H1 (cell line): ENCODE data around the gene MMP24. TPM values are rescaled to one million over a fixed set of nuclear protein-coding genes. Genes with fewer than 3 reads are reported as not detected.

Experiments used
- CTCF ChIA-PET: fragments of 300-600 bp; sonication (Branson Sonifier 250); formaldehyde crosslinking; loops from one replicate; lab custom pipeline; 2021; ENCODE audit not compliant: partially characterized antibody; lab: Charles Lee
- POLR2A ChIA-PET: fragments of 300-600 bp; sonication (Branson Sonifier 250); formaldehyde crosslinking; loops from one replicate; lab custom pipeline; 2021; ENCODE audit warnings: inconsistent platforms; ENCODE audit not compliant: partially characterized antibody; lab: Charles Lee
- DNase-seq, 2 experiments: peaks; one replicate each; pipeline versions ENCODE4 v3.0.0 to v3.0.0-alpha.2; 2010 to 2022; ENCODE audit warnings: low spot score in 2 of 2, low read depth in 1 of 2, mixed read lengths in 1 of 2
- FAIRE-seq: peaks from 2 replicates; lab custom pipeline; 2011; peaks lifted over from hg19 to GRCh38; lab: Jason Lieb, UNC
- H2AFZ ChIP-seq: 2 replicates; pipeline ENCODE4 v1.8.1; 2012; ENCODE audit warnings: low read length, inconsistent platforms
- H2AK5ac ChIP-seq: 2 replicates; pipeline ENCODE4 v1.6.1; 2013; ENCODE audit warnings: low read depth, low read length
- H2BK120ac ChIP-seq: replicated peaks from 2 replicates; pipeline ENCODE3; 2013; ENCODE audit warnings: low read depth, low read length, inconsistent platforms
- H2BK12ac ChIP-seq: 2 replicates; pipeline ENCODE4 v1.6.1; 2013; ENCODE audit warnings: low read depth, low read length
- H2BK15ac ChIP-seq: 2 replicates; pipeline ENCODE4 v1.6.1; 2013; ENCODE audit warnings: low read length
- H2BK20ac ChIP-seq: 2 replicates; pipeline ENCODE4 v1.6.1; 2013; ENCODE audit warnings: low read length
- H2BK5ac ChIP-seq: 2 replicates; pipeline ENCODE4 v1.6.1; 2013; ENCODE audit warnings: low read depth, low read length
- H3K14ac ChIP-seq: 2 replicates; pipeline ENCODE4 v1.6.1; 2013; ENCODE audit warnings: inconsistent platforms; ENCODE audit not compliant: insufficient read length
- H3K18ac ChIP-seq: 2 replicates; pipeline ENCODE4 v1.6.1; 2013; ENCODE audit warnings: low read length; ENCODE audit errors: extremely low read depth
- H3K23ac ChIP-seq: 2 replicates; pipeline ENCODE4 v1.6.1; 2013; ENCODE audit warnings: inconsistent platforms; ENCODE audit not compliant: insufficient read length
- H3K23me2 ChIP-seq: 2 replicates; pipeline ENCODE4 v1.6.1; 2013; ENCODE audit warnings: low read depth, low read length
- H3K27ac ChIP-seq: 2 replicates; pipeline ENCODE4 v1.6.1; 2011; ENCODE audit warnings: low read depth, low read length, inconsistent platforms
- H3K27me3 ChIP-seq, 4 experiments: replicated peaks in 1 of 4; 1 replicate in 1 of 4; 2 replicates in 3 of 4; pipeline versions ENCODE4 v1.6.1 to v1.8.1; 2011 to 2013; ENCODE audit warnings: low read length in 3 of 4, mild to moderate bottlenecking in 3 of 4, inconsistent platforms in 2 of 4, mixed read lengths in 2 of 4, moderate library complexity in 1 of 4; ENCODE audit not compliant: control insufficient read depth in 3 of 4, insufficient read depth in 3 of 4; ENCODE audit errors: extremely low read depth in 1 of 4
- H3K36me3 ChIP-seq, 4 experiments: 2 replicates each; pipeline versions ENCODE4 v1.6.1 to v1.8.1; 2011 to 2013; ENCODE audit warnings: mild to moderate bottlenecking in 4 of 4, low read length in 3 of 4, moderate library complexity in 2 of 4, control low read depth in 1 of 4, inconsistent platforms in 1 of 4; ENCODE audit not compliant: insufficient read depth in 4 of 4, control insufficient read depth in 2 of 4
- H3K4ac ChIP-seq: replicated peaks from 2 replicates; pipeline ENCODE3; 2013; ENCODE audit warnings: low read length, low read depth, mixed read lengths, inconsistent platforms; ENCODE audit not compliant: insufficient read length
- H3K4me1 ChIP-seq, 4 experiments: replicated peaks in 1 of 4; 1 replicate in 1 of 4; 2 replicates in 3 of 4; pipeline versions ENCODE4 v1.6.1 to v1.8.1; 2011 to 2013; ENCODE audit warnings: low read length in 3 of 4, inconsistent platforms in 2 of 4, mixed read lengths in 1 of 4; ENCODE audit not compliant: insufficient read depth in 4 of 4, control insufficient read depth in 3 of 4
- H3K4me2 ChIP-seq, 2 experiments: 2 replicates each; pipeline versions ENCODE4 v1.6.1 to v1.8.1; 2011 to 2013; ENCODE audit warnings: low read depth in 2 of 2, low read length in 2 of 2, control low read depth in 1 of 2, inconsistent platforms in 1 of 2, mild to moderate bottlenecking in 1 of 2; ENCODE audit not compliant: insufficient read depth in 1 of 2
- H3K4me3 ChIP-seq, 4 experiments: fragments of 200-600, 300-600 bp in 1 of 4; sonication (generic), shearing (Covaris generic), sonication (Bioruptor Twin) in 1 of 4; 2 replicates each; pipeline versions ENCODE4 v1.5.1 to v1.8.1; 2011 to 2016; ENCODE audit warnings: low read length in 4 of 4, low read depth in 3 of 4, control low read depth in 2 of 4, inconsistent platforms in 2 of 4, mild to moderate bottlenecking in 2 of 4, mixed read lengths in 1 of 4, moderate library complexity in 1 of 4; ENCODE audit not compliant: insufficient read depth in 2 of 4; ENCODE audit errors: extremely low read depth in 1 of 4
- H3K56ac ChIP-seq: replicated peaks from 2 replicates; pipeline ENCODE3; 2013; ENCODE audit warnings: low read depth, mild to moderate bottlenecking, mixed read lengths, low read length, inconsistent platforms; ENCODE audit not compliant: insufficient read length
- H3K79me1 ChIP-seq: 2 replicates; pipeline ENCODE4 v1.6.1; 2013; ENCODE audit warnings: low read depth, low read length, control low read depth
- H3K79me2 ChIP-seq, 2 experiments: 2 replicates each; pipeline versions ENCODE4 v1.6.1 to v1.8.1; 2012 to 2013; ENCODE audit warnings: low read length in 2 of 2, mild to moderate bottlenecking in 2 of 2, inconsistent platforms in 1 of 2; ENCODE audit not compliant: insufficient read depth in 2 of 2, control insufficient read depth in 1 of 2
- H3K9ac ChIP-seq, 4 experiments: replicated peaks in 1 of 4; 1 replicate in 1 of 4; 2 replicates in 3 of 4; pipeline versions ENCODE4 v1.6.1 to v1.8.1; 2011 to 2013; ENCODE audit warnings: low read depth in 3 of 4, low read length in 3 of 4, control low read depth in 2 of 4, mild to moderate bottlenecking in 2 of 4, moderate library complexity in 2 of 4, inconsistent platforms in 1 of 4; ENCODE audit errors: extremely low read depth in 1 of 4
- H3K9me3 ChIP-seq, 2 experiments: 2 replicates each; pipeline versions ENCODE4 v1.6.1 to v1.8.1; 2012 to 2013; ENCODE audit warnings: mild to moderate bottlenecking in 2 of 2, moderate library complexity in 2 of 2, control low read depth in 1 of 2, inconsistent platforms in 1 of 2, low read depth in 1 of 2, low read length in 1 of 2, mixed read lengths in 1 of 2; ENCODE audit not compliant: insufficient read depth in 2 of 2
- H4K20me1 ChIP-seq, 2 experiments: replicated peaks in 1 of 2; 2 replicates each; pipeline versions ENCODE3 to v1.8.1; 2011 to 2013; ENCODE audit warnings: inconsistent platforms in 2 of 2, low read length in 2 of 2, mild to moderate bottlenecking in 1 of 2; ENCODE audit not compliant: insufficient read depth in 2 of 2, control insufficient read depth in 1 of 2
- H4K5ac ChIP-seq: 2 replicates; pipeline ENCODE4 v1.6.1; 2013; ENCODE audit warnings: low read length, low read depth, mixed read lengths, inconsistent platforms; ENCODE audit not compliant: insufficient read length
- H4K8ac ChIP-seq: 2 replicates; pipeline ENCODE4 v1.8.0; 2013; ENCODE audit warnings: mild to moderate bottlenecking, moderate library complexity, low read length, inconsistent platforms; ENCODE audit not compliant: insufficient read depth; ENCODE audit errors: extremely low read depth
- H4K91ac ChIP-seq: replicated peaks from 2 replicates; pipeline ENCODE3; 2013; ENCODE audit warnings: low read length, mixed read lengths, inconsistent platforms; ENCODE audit not compliant: insufficient read length
- CBX8 ChIP-seq: fragments of 300-800, 300-1000 bp; sonication (generic); IDR thresholded peaks from 2 replicates; pipeline ENCODE4 v1.7.1; 2016; ENCODE audit warnings: low read depth, low read length, borderline replicate concordance
- CEBPB ChIP-seq: IDR thresholded peaks from 2 replicates; pipeline ENCODE4 v1.6.1; 2012; ENCODE audit warnings: low read depth, low read length
- JUND ChIP-seq: IDR thresholded peaks from 2 replicates; pipeline ENCODE4 v1.6.1; 2011; ENCODE audit warnings: mild to moderate bottlenecking, improper control_type of control experiment, low read length
- KDM5A ChIP-seq: fragments of 200-600 bp; IDR thresholded peaks from 2 replicates; pipeline ENCODE4 v1.7.1; 2012; ENCODE audit warnings: mild to moderate bottlenecking, low read length, inconsistent platforms, mixed read lengths
- NRF1 ChIP-seq: IDR thresholded peaks from 2 replicates; pipeline ENCODE4 v1.6.1; 2011; ENCODE audit warnings: mild to moderate bottlenecking, low read depth, low read length, improper control_type of control experiment
- PHF8 ChIP-seq: fragments of 200-600 bp; sonication (generic); conservative IDR thresholded peaks from 2 replicates; pipeline ENCODE4 v1.7.1; 2012; ENCODE audit warnings: low read depth, mild to moderate bottlenecking, inconsistent platforms, low read length, moderate library complexity
- SAP30 ChIP-seq: fragments of 300-600 bp; sonication (generic); IDR thresholded peaks from 2 replicates; pipeline ENCODE4 v1.7.1; 2012; ENCODE audit warnings: low read length, moderate library complexity, mild to moderate bottlenecking, inconsistent platforms; ENCODE audit not compliant: insufficient read depth, insufficient replicate concordance
- TAF7 ChIP-seq: optimal IDR thresholded peaks from 2 replicates; pipeline ENCODE3; 2011; ENCODE audit warnings: low read depth, mild to moderate bottlenecking, inconsistent platforms, low read length, moderate library complexity, borderline replicate concordance
- WGBS, 2 experiments: shearing (Covaris generic) in 1 of 2; methylation state at CpG; one replicate each; pipeline versions ENCODE4 v1.1.6 to v1.1.7; 2013 to 2015; ENCODE audit warnings: low lambda C conversion rate in 2 of 2, mixed read lengths in 2 of 2, inconsistent platforms in 1 of 2, low coverage in 1 of 2, missing lambda C conversion rate in 1 of 2; ENCODE audit not compliant: insufficient replicate concordance in 2 of 2, insufficient coverage in 1 of 2, insufficient read length in 1 of 2; ENCODE audit errors: extremely low coverage in 1 of 2, missing lambda C conversion rate in 1 of 2; 5-methylcytosine and 5-hydroxymethylcytosine counted together
- polyA plus RNA-seq, 7 experiments: library from polyadenylated mRNA; depleted of rRNA in 3 of 7; stranded (reverse) in 5 of 7; unstranded in 2 of 7; fragments of >200 nt in 5 of 7; fragments of 200-250 nt in 2 of 7; gene quantifications; 1 replicate in 5 of 7; 2 replicates in 1 of 7; 4 replicates in 1 of 7; pipeline versions ENCODE4 v1.2.1 to v1.2.3, GENCODE V29; 2011 to 2013; ENCODE audit warnings: missing spikeins in 2 of 7, mixed read lengths in 2 of 7
- total RNA-seq: library from RNA; stranded (reverse); fragmentation: NEBNext Ultra II Directional; extraction: Animal tissue kit (Norgen Biotek cat#: 25700); gene quantifications from 2 replicates; pipeline ENCODE4 v1.2.1, GENCODE V29; 2021
- TF ChIP-seq, protein P1 (sequence below): IDR thresholded peaks from 2 replicates; pipeline ENCODE4 v1.6.1; 2011; ENCODE audit warnings: low read length, improper control_type of control experiment

Gene MMP24
- total and polyA plus RNA-seq, 2 of the 8 experiments (the other 6 are each of a cell fraction or from before 2014, with no cell fraction given) = 18.8 to 21.4 TPM

GRCh38 chr20:35271073-35271882 lies 44.8 kb downstream of the MMP24 start:
- no peak overlapping the region for H3K9ac ChIP-seq
- H2BK15ac ChIP-seq = no peak overlapping the region
- no peaks in the 10 kb centered on the region for H3K9me3 ChIP-seq
- H3K14ac ChIP-seq = no peak overlapping the region
- H4K20me1 ChIP-seq = no peaks in the 10 kb centered on the region
- H4K5ac ChIP-seq = no peak overlapping the region
- POLR2A ChIA-PET = interaction anchor here (0.6 to 7.9 kb wide), 6 partner anchors 5 to 124 kb away, joined by 3 to 98 read pairs (median 4); partner anchors contain the start of genes EDEM2 and EIF6
- H3K27ac ChIP-seq = no peak overlapping the region
- H3K23ac ChIP-seq = no peak overlapping the region
- peak overlapping the region; percentile 43; the same call in 1 of the 2 replicates for H2BK12ac ChIP-seq
- H3K23me2 ChIP-seq = no peaks in the 10 kb centered on the region
- no peak overlapping the region for H4K8ac ChIP-seq
- H3K36me3 ChIP-seq = peaks cover 0 to 12% (median 0%) of the 10 kb centered on the region in 4 experiments; a peak in 3 of 8 replicates
- H2BK120ac ChIP-seq = no peak overlapping the region
- H3K4me1 ChIP-seq = peaks cover 0 to 6% (median 2%) of the 10 kb centered on the region in 4 experiments; a peak in 3 of 7 replicates
- H3K27me3 ChIP-seq = no peaks in the 10 kb centered on the region
- no peak overlapping the region for H2BK5ac ChIP-seq
- no peak for DNase-seq
- H3K79me2 ChIP-seq = no peaks in the 10 kb centered on the region
- H2AK5ac ChIP-seq = no peak overlapping the region
- H2AFZ ChIP-seq = no peak overlapping the region
- 90% methylated on average over 20 of the region's 20 CpGs; no CpG with 5 or more reads in 1 of the 2 experiments for WGBS, 2 experiments
- no peak overlapping the region for H4K91ac ChIP-seq
- CTCF ChIA-PET = interaction anchor here (0.7 to 11.5 kb wide), 11 partner anchors 20 to 397 kb away, joined by 3 to 135 read pairs (median 5); partner anchors contain the start of gene EDEM2
- H3K79me1 ChIP-seq = no peaks in the 10 kb centered on the region; the same call in 1 of the 2 replicates
- no peak overlapping the region for H3K4me3 ChIP-seq
- no peak overlapping the region for H2BK20ac ChIP-seq
- no peak for FAIRE-seq
- H3K4ac ChIP-seq = no peak overlapping the region
- H3K4me2 ChIP-seq = no peak overlapping the region
- no peak overlapping the region for H3K56ac ChIP-seq
- no peak overlapping the region; the same call in 1 of the 2 replicates for H3K18ac ChIP-seq
- TF ChIP-seq KDM5A (no peak), CBX8 (no peak), NRF1 (no peak), CEBPB (no peak), TAF7 (no peak), JUND (no peak), SAP30 (no peak), PHF8 (no peak)
- TF ChIP-seq, protein P1, sequence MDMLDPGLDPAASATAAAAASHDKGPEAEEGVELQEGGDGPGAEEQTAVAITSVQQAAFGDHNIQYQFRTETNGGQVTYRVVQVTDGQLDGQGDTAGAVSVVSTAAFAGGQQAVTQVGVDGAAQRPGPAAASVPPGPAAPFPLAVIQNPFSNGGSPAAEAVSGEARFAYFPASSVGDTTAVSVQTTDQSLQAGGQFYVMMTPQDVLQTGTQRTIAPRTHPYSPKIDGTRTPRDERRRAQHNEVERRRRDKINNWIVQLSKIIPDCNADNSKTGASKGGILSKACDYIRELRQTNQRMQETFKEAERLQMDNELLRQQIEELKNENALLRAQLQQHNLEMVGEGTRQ = no peak
